ENCODE data around the gene GALNT15. TPM values are rescaled to one million over a fixed set of nuclear protein-coding genes. Genes with fewer than 3 reads are reported as not detected.

Gene GALNT15
- polyA plus RNA-seq, 1 experiment: 27.9 TPM

DNA sequence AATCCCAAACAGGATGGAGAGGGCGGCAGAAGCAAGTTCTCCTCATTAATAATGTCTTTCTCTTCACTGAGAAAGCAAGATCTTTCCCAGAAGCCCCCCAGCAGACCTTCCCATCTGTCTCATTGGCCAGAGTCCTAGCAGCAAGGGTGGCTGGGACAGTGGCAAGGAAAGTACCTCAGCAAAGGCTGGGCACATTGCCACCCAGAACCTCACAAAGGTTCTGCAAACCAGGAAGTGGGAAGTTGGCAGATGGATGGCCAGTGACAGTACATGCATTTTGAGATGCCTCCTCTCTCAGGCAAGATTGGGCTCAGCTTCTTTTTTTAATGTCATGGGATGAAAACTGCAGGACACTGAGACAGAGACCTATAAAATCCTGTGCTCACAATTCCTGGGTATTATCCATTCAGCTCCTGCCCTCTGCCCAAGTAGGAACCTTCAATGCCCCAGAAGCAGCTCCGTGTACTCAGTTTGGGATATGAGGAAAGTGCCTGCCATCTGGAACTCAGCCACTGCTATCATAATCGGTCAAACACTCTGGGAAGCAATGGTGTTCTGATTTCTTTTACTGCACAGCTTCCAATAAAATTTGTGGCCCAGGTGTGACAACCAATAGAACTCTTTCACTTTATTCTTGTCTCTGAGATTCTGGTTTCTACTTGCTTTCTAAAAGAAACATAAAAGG, 64.7 kb downstream of the GALNT15 start:
- no peaks in the 10 kb centered on the region for H3K27me3 ChIP-seq (ENCODE audit: control insufficient read depth, insufficient read depth, low read length)
- no peak overlapping the region for H3K4me3 ChIP-seq (ENCODE audit: low read depth, low read length)
- no peak overlapping the region for H3K27ac ChIP-seq (ENCODE audit: low read depth, low read length)
- no peak for DNase-seq (ENCODE audit: low read depth, low spot score)
- TF ChIP-seq, protein P1, sequence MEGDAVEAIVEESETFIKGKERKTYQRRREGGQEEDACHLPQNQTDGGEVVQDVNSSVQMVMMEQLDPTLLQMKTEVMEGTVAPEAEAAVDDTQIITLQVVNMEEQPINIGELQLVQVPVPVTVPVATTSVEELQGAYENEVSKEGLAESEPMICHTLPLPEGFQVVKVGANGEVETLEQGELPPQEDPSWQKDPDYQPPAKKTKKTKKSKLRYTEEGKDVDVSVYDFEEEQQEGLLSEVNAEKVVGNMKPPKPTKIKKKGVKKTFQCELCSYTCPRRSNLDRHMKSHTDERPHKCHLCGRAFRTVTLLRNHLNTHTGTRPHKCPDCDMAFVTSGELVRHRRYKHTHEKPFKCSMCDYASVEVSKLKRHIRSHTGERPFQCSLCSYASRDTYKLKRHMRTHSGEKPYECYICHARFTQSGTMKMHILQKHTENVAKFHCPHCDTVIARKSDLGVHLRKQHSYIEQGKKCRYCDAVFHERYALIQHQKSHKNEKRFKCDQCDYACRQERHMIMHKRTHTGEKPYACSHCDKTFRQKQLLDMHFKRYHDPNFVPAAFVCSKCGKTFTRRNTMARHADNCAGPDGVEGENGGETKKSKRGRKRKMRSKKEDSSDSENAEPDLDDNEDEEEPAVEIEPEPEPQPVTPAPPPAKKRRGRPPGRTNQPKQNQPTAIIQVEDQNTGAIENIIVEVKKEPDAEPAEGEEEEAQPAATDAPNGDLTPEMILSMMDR (IDR thresholded peaks at IDR 0.05; ENCODE audit: low read depth, low read length): no peak
- no peaks in the 10 kb centered on the region for H3K9me3 ChIP-seq (ENCODE audit: control insufficient read depth, insufficient read depth, low read length)
- ChIA-PET CTCF (no interaction called here), POLR2A (no interaction called here)

DNA sequence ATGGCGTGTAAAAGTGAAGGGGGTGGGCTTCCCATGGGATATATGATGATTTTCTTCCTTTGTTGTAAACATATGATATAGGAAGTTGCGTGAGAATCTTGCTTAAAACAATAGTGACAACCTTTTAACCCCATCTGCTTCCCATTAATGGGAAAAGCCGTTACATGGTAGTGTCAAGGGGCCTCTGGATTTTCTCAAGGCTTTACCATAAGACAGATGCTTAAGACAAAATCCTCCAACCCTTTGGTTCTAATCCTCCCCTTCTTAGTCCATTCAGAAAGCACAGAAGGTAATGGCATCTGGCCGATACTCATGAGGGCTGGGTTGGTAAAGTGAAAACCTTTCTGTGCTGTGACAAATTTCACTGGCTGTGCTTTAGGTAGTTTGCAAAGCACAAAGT, 65.3 kb downstream of the GALNT15 start:
- DNase-seq (ENCODE audit: low read depth, low spot score): no peak
- H3K9me3 ChIP-seq (ENCODE audit: control insufficient read depth, insufficient read depth, low read length): no peaks in the 10 kb centered on the region
- CTCF ChIA-PET: no interaction called here
- no peak overlapping the region for H3K27ac ChIP-seq (ENCODE audit: low read depth, low read length)
- TF ChIP-seq, protein P1 (IDR thresholded peaks at IDR 0.05; ENCODE audit: low read depth, low read length): no peak
- no peak overlapping the region for H3K4me3 ChIP-seq (ENCODE audit: low read depth, low read length)
- POLR2A ChIA-PET: no interaction called here
- H3K27me3 ChIP-seq (ENCODE audit: control insufficient read depth, insufficient read depth, low read length): no peaks in the 10 kb centered on the region

DNA sequence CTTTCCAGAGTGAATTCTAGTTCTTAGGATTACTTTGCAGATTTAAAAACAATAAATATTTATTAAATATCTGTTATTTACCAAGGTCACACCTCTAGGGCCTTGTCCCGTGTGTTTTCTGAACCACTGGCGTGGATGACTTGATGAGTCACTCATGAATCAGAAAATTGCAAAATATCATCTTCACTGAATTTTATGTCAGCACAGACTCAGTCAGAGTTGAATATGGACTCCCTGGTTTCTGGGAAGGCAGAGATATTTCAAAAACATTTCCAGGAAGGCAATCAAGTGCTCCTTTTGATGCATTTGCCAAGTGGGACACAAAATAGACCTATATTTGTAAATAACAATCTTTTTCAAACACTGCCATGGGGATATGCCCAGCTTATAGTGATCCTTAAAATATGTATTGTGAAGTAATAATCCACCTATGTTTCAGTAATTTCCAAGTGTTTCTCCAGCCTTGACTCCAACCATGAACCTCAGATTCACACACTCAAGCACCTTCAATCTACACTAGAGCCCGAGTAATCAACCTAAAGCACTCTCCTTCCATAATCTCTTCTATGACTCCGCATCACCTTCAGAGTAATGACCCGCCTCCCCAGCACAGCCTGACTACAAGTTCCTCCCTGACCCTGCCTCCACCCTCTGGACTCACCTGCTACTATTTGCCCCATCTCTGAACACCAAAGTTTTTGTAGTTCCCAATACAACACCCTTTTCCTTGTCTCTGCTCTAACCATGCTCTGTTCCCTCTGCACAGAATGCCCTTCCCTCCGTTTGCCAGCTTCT, 65.9 kb downstream of the GALNT15 start:
- H3K9me3 ChIP-seq (ENCODE audit: control insufficient read depth, insufficient read depth, low read length): no peaks in the 10 kb centered on the region
- no peak overlapping the region for H3K4me3 ChIP-seq (ENCODE audit: low read depth, low read length)
- CTCF ChIA-PET: interaction anchor here (1.2 kb wide), 1 partner anchor 425 kb away, joined by 3 read pairs; no protein-coding TSS in a partner anchor
- no peak for DNase-seq (ENCODE audit: low read depth, low spot score)
- POLR2A ChIA-PET: no interaction called here
- no peaks in the 10 kb centered on the region for H3K27me3 ChIP-seq (ENCODE audit: control insufficient read depth, insufficient read depth, low read length)
- TF ChIP-seq, protein P1 (IDR thresholded peaks at IDR 0.05; ENCODE audit: low read depth, low read length): no peak
- no peak overlapping the region for H3K27ac ChIP-seq (ENCODE audit: low read depth, low read length)

DNA sequence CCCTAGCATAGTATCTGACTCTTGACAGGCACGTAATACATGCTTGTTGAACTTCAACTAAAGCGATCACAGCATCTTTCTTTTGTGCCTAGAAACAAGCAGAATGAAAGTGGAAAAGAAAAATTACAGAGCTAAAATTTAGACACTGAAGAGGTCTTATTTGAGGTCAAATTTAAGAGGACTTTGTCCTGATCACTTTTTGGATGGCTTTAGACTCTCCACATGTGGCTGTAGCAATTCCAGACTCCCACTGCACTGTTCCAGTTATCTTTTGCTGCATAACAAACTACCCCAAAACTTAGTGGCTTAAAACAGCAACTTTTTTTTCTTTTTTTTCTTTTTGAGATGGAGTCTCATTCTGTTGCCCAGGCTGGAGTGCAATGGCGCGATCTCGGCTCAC, 66.7 kb downstream of the GALNT15 start:
- ChIA-PET POLR2A (no interaction called here), CTCF (interaction anchor here (0.6 to 1.2 kb wide), 2 partner anchors 426 to 672 kb away, joined by 3 read pairs; no protein-coding TSS in a partner anchor)
- H3K27me3 ChIP-seq (ENCODE audit: control insufficient read depth, insufficient read depth, low read length): no peaks in the 10 kb centered on the region
- H3K4me3 ChIP-seq (ENCODE audit: low read depth, low read length): no peak overlapping the region
- TF ChIP-seq, protein P1 (IDR thresholded peaks at IDR 0.05; ENCODE audit: low read depth, low read length): no peak
- H3K9me3 ChIP-seq (ENCODE audit: control insufficient read depth, insufficient read depth, low read length): no peaks in the 10 kb centered on the region
- H3K27ac ChIP-seq (ENCODE audit: low read depth, low read length): no peak overlapping the region
- DNase-seq (ENCODE audit: low read depth, low spot score): no peak

DNA sequence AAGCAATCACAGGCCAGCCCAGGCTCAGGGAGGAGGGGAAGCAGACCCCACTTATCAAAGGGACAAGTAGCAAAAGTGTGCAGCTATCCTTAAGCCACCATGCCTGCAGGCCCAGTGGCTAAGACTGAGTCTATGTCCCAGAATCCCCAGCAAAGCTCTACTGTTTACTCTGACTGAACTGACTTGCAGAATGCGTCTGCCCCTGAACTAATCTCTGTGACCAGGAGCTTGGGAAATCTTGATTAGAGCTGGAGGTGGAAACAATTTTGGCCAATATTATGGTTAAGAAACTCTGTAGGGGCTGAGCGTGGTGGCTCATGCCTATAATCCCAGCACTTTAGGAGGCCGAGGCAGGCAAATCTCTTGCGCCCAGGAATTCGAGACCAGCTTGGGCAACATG, 67.7 kb downstream of the GALNT15 start:
- TF ChIP-seq, protein P1 (IDR thresholded peaks at IDR 0.05; ENCODE audit: low read depth, low read length): no peak
- H3K4me3 ChIP-seq (ENCODE audit: low read depth, low read length): no peak overlapping the region
- H3K27me3 ChIP-seq (ENCODE audit: control insufficient read depth, insufficient read depth, low read length): no peaks in the 10 kb centered on the region
- no peak for DNase-seq (ENCODE audit: low read depth, low spot score)
- H3K9me3 ChIP-seq (ENCODE audit: control insufficient read depth, insufficient read depth, low read length): no peaks in the 10 kb centered on the region
- POLR2A ChIA-PET: no interaction called here
- no peak overlapping the region for H3K27ac ChIP-seq (ENCODE audit: low read depth, low read length)
- CTCF ChIA-PET: no interaction called here
